Measurements from ENCODE around the gene CCDC194.

- TF ChIP-seq CTCF (conservative IDR thresholded peaks at IDR 0.05 in 1 of 2, IDR thresholded peaks at IDR 0.05 in 1 of 2; ENCODE audit: extremely low read depth in 1 of 2, insufficient read depth in 1 of 2, low read depth in 1 of 2, low read length in 2 of 2) (no peak), EZH2 (IDR thresholded peaks at IDR 0.05; ENCODE audit: borderline replicate concordance, low read length) (no peak)
Measured at GRCh38 chr19:17409990-17410389, 16.0 kb upstream of the CCDC194 start.
